Prostate gland (tissue), 2 donors: Measurements from ENCODE around the gene SPDYE2.
"Not testable (repeated sequence)": the region's sequence is repeated elsewhere in the genome, so short reads cannot be mapped to it uniquely, and the experiment has no call there.

ENCODE experiments used
- POLR2A ChIP-seq: fragments of 450-650 bp; IDR thresholded peaks from one replicate; pipeline ENCODE4 v1.6.1; 2016; ENCODE audit warnings: antibody characterized with exemption, mild to moderate bottlenecking
- POLR2AphosphoS5 ChIP-seq: sonication (generic); formaldehyde crosslinking; IDR thresholded peaks from one replicate; pipeline ENCODE4 v1.6.1; 2017; ENCODE audit warnings: antibody characterized with exemption
- TF ChIP-seq, protein P1 (sequence below), 4 experiments: fragments of 200-600 bp in 2 of 4; fragments of 450-650 bp in 2 of 4; sonication (generic) in 2 of 4; IDR thresholded peaks; 1 replicate in 3 of 4; 2 replicates in 1 of 4; pipeline ENCODE4 v1.5.1; 2016 to 2019; ENCODE audit warnings: antibody characterized with exemption in 4 of 4, mild to moderate bottlenecking in 2 of 4, moderate library complexity in 2 of 4

DNA sequence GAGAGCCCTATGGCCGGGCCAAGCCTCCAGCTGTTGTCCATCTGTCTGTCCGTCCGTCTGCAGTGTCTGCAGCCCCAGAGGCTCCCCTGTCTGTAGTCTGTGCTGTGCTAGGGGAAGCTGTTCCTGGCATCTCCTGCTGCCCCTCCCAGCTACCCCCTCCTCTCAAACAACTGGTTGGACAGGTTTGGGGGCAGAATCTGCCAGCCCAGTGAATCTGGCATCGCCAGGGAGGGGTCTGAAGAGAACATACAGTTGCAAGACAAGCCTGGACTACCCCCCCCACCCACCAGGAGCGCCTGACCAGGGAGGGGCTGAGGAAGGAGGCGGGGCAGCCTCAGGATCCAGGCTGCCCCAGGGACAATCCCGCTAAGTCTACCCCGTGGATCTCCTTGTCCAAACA lies 7.4 kb upstream of the SPDYE2 start, which contains the start of gene UPK3BL2:
- TF ChIP-seq, protein P1, sequence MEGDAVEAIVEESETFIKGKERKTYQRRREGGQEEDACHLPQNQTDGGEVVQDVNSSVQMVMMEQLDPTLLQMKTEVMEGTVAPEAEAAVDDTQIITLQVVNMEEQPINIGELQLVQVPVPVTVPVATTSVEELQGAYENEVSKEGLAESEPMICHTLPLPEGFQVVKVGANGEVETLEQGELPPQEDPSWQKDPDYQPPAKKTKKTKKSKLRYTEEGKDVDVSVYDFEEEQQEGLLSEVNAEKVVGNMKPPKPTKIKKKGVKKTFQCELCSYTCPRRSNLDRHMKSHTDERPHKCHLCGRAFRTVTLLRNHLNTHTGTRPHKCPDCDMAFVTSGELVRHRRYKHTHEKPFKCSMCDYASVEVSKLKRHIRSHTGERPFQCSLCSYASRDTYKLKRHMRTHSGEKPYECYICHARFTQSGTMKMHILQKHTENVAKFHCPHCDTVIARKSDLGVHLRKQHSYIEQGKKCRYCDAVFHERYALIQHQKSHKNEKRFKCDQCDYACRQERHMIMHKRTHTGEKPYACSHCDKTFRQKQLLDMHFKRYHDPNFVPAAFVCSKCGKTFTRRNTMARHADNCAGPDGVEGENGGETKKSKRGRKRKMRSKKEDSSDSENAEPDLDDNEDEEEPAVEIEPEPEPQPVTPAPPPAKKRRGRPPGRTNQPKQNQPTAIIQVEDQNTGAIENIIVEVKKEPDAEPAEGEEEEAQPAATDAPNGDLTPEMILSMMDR (IDR thresholded peaks at IDR 0.05): not testable (repeated sequence)
- TF ChIP-seq POLR2AphosphoS5, POLR2A: not testable (repeated sequence)
